Lower lobe of right lung (tissue), 2 donors: ENCODE results near the gene RNF123. TPM values are rescaled to one million over a fixed set of nuclear protein-coding genes. Genes with fewer than 3 reads are reported as not detected.
A peak's percentile ranks its signal among the peaks of the same experiment; 100 is the strongest.

Experiments used
- ATAC-seq, 2 donors: fragments of 200-7000 bp; cut with Tn5 transposase; one replicate each; pipeline ENCODE4 v1.9.1; 2020 to 2022; ENCODE audit warnings: mild to moderate bottlenecking in 2 of 2, moderate library complexity in 2 of 2
- DNase-seq: peaks from one replicate; pipeline ENCODE4 v3.0.0-alpha.2; 2020
- H3K27ac ChIP-seq: fragments of 200-600 bp; one replicate; pipeline ENCODE4 v1.8.0; 2022
- H3K27me3 ChIP-seq: fragments of 200-600 bp; one replicate; pipeline ENCODE4 v1.8.0; 2022; ENCODE audit warnings: low read depth
- H3K36me3 ChIP-seq: fragments of 200-600 bp; one replicate; pipeline ENCODE4 v1.8.0; 2022; ENCODE audit warnings: mild to moderate bottlenecking
- H3K4me1 ChIP-seq: fragments of 200-600 bp; one replicate; pipeline ENCODE4 v1.8.0; 2022
- H3K4me3 ChIP-seq: fragments of 200-600 bp; one replicate; pipeline ENCODE4 v1.8.0; 2022; ENCODE audit warnings: mild to moderate bottlenecking
- H3K9me3 ChIP-seq: fragments of 200-600 bp; one replicate; pipeline ENCODE4 v1.8.0; 2022
- intact Hi-C: fragments of 100-400 bp; cut with DNase I; formaldehyde crosslinking; loops from one replicate; pipeline ENCODE4 v1.11.0; 2022
- total RNA-seq: library from RNA; stranded (reverse); fragmentation: NEBNext Ultra II Directional; extraction: Animal tissue kit (Norgen Biotek cat#: 25700); gene quantifications from one replicate; pipeline ENCODE4 v1.2.1, GENCODE V29; 2021
- TF ChIP-seq, protein P1 (sequence below): fragments of 200-600 bp; IDR thresholded peaks from one replicate; pipeline ENCODE4 v1.8.0; 2022; ENCODE audit warnings: antibody characterized with exemption, mild to moderate bottlenecking
- donor health status: DM: no; HTN: yes; CAD: no; lungs with severe emphysema.

The RNF123 gene
- total RNA-seq, 1 donor from 2014 or later, result 42.9 TPM

DNA sequence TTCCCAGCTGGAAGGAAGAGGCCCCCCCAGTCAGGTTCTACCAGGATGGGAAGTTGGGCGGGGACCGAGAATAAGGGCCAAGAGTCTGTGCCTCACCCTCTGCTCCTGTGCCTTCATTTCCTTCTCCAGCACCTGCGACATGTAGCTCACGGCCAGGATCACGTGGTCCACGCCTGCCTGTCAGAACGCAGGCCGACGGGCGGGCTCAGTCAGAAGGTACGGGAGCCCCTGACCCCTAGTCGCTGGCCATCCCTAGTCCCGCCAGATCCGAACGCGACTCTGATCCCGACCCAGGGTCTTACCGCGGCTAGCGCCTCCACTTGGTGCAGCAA is 33.9 kb downstream of the RNF123 start:
- Histone ChIP-seq H3K27me3 (no peaks in the 10 kb centered on the region), H3K9me3 (no peaks in the 10 kb centered on the region), H3K4me3 (peak overlapping the region; percentile 96), H3K27ac (peak overlapping the region; percentile 97), H3K36me3 (peaks cover 54% of the 10 kb centered on the region), H3K4me1 (peaks cover 43% of the 10 kb centered on the region)
- peak; percentile 46 to 63 for ATAC-seq
- peak; percentile 84 for DNase-seq
- TF ChIP-seq, protein P1, sequence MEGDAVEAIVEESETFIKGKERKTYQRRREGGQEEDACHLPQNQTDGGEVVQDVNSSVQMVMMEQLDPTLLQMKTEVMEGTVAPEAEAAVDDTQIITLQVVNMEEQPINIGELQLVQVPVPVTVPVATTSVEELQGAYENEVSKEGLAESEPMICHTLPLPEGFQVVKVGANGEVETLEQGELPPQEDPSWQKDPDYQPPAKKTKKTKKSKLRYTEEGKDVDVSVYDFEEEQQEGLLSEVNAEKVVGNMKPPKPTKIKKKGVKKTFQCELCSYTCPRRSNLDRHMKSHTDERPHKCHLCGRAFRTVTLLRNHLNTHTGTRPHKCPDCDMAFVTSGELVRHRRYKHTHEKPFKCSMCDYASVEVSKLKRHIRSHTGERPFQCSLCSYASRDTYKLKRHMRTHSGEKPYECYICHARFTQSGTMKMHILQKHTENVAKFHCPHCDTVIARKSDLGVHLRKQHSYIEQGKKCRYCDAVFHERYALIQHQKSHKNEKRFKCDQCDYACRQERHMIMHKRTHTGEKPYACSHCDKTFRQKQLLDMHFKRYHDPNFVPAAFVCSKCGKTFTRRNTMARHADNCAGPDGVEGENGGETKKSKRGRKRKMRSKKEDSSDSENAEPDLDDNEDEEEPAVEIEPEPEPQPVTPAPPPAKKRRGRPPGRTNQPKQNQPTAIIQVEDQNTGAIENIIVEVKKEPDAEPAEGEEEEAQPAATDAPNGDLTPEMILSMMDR, result no peak
- intact Hi-C loops, result no loop called here

DNA sequence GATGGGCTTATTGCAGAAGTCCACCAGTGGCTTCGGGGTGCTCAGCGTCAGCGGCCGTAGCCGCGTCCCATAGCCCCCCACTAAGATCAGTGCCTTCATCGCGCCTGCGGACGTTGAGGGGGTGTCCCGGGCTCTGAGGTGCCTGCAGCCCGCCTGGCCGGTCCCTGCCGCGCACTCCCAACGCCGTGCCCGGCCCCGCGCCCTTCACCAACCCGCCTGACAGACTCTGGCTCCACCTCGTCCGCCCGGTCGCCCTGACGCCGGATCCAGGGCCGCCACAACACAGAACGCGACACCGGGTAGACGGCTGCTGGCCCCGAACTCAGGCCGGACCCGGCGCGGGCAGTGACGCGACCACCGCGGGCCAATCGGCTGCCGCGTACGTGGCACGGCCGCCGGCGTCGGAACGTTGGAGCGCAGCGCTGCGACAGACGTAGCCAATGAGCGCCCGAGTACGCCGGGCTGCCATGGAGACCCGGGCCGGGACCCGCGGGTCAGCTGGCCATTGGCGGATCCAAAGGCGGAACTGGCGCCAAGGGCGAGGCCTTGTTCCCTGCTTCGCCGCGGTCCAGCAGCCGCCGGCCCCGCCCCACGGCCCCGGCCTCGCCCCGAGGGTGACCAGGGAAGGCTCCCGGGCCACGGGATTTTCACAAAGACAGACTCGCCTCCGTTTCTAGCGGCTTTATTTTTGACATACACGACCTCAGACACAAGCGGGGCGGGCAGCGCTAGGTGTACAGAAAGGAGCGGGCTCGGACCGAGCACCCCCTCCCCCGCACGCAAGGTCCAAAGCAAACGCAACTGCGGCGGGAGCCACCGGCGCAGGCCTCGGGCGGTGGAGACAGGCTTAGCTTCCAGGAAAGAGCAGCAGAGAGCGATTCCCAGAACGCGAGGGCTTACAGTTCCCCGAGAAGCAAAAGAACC is 34.5 kb downstream of the RNF123 start, which contains the start of gene GMPPB:
TSS of gene GMPPB (minus strand) at position 324 of the 924 bp plus-strand sequence. CDS start at position 99, 225 bp downstream.
- intact Hi-C loops, result no loop called here
- H3K36me3 ChIP-seq, result peaks cover 58% of the 10 kb centered on the region

DNA sequence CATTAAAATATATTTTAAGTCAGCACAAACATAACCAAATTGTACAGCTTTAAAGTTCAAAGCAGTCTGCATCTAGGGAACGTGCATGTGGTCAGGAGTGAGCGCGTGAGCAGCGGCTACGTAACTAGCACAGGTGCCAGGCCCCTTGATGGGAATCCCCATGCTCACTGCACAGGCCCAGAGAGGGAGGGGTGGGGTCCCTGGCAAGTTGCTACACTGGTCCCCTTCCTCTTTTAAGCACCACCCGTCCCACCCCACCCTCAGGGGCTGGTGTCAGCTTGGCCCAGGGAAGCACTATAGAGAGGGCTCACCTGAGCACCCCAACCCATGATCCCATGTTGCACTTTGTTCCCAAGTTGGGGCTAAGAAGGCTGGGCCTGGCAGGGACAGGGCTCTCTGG is 35.2 kb downstream of the RNF123 start:
- intact Hi-C loops, result no loop called here
- Histone ChIP-seq H3K4me1 (peaks cover 32% of the 10 kb centered on the region), H3K27me3 (no peaks in the 10 kb centered on the region), H3K27ac (peak overlapping the region; percentile 97), H3K36me3 (peaks cover 65% of the 10 kb centered on the region), H3K9me3 (no peaks in the 10 kb centered on the region), H3K4me3 (peak overlapping the region; percentile 96)
- TF ChIP-seq, protein P1, result no peak
- DNase-seq (no peak), ATAC-seq (no peak)

More for the DNA sequence above, 34.5 kb downstream of the RNF123 start, which contains the start of gene GMPPB:
- no peaks in the 10 kb centered on the region for H3K9me3 ChIP-seq
- no peaks in the 10 kb centered on the region for H3K27me3 ChIP-seq
- H3K4me3 ChIP-seq, result peak within 1 kb of the TSS; percentile 96
- ATAC-seq (peak; percentile 95), DNase-seq (peak; percentile 99)
- H3K4me1 ChIP-seq, result peaks cover 36% of the 10 kb centered on the region
- H3K27ac ChIP-seq, result peak within 1 kb of the TSS; percentile 97
- TF ChIP-seq, protein P1, result no peak

DNA sequence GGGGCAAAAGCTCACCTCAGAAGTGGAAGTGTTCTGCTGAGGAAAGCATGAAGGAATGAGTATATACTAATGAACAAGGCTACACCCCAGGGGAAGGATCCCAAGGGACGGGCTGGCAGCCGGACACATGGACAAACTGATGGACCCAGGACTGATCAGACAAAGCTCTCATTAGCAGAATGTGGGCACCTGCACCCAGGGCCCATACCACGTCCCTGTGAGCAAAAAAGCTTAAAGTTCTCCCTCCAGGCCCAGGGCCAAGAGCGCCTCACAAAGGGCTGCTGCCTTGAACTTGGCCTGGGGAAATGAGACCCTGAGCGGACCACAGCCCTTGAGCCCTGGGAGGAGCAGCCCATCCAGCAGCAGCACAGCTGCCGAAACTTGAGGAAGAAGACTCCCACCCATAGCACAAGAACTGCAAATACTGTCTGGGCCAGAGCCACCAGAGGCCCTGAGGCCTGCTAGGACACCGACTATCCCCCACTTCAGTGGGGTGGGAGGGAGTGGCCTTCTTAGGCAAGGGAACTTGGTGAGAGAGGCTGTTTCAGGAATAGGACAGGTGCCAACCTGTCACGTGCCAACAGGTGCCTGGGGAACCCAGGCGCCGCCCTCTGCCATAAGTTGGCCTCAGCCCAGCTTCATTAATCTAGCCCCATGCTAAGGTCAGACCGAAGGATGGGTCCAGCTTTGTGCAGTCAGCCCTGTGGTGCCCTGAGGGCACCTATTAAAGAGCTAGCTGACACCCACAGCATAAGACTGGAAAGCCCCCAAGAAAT is 36.7 kb downstream of the RNF123 start:
- ATAC-seq (no peak), DNase-seq (no peak)
- TF ChIP-seq, protein P1, result no peak
- H3K4me3 ChIP-seq, result no peak overlapping the region
- no peaks in the 10 kb centered on the region for H3K9me3 ChIP-seq
- no peak overlapping the region for H3K27ac ChIP-seq
- peaks cover 74% of the 10 kb centered on the region for H3K36me3 ChIP-seq
- H3K27me3 ChIP-seq, result no peaks in the 10 kb centered on the region
- intact Hi-C loops, result no loop called here
- H3K4me1 ChIP-seq, result peaks cover 25% of the 10 kb centered on the region

DNA sequence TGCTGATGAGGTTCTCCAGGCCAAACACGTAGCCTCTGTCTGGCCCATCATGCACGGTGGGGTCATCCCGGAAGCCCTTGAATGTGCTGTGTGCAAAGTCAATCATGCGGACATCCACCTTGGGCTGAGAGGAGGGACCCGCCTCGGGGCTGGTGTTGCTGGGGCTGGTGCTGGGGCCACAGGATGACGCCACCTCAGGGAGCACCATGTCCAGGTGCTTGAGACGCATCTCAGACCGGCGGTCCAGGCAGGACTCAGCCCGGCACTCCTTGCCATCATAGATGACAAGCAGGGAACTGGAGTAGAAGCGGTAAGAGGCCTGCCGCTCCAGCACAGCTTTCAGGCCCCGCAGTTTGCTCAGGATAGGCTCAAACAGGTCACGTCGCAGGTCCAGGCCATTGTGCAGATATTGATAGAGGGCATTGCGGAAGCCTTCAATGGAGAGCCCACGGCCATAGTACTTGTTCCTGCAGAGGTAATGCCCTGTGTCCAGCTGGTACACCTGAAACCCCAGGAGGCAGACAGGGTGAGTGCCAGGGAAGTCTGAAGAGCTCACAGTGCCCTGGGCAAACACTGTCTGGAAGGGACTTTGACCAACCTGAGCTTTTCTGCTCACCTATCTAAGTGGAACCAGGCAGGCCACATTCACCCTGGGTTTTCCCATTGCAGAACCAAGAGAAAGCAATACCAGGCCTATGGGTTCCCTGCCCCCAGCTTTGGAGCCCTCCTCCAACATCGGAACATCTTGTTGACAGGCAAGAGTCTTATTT is 38.0 kb downstream of the RNF123 start:
- Histone ChIP-seq H3K9me3 (no peaks in the 10 kb centered on the region), H3K4me3 (no peak overlapping the region), H3K27ac (no peak overlapping the region), H3K36me3 (peaks cover 74% of the 10 kb centered on the region), H3K4me1 (peaks cover 21% of the 10 kb centered on the region), H3K27me3 (no peaks in the 10 kb centered on the region)
- no peak for ATAC-seq
- DNase-seq, result no peak
- intact Hi-C loops, result no loop called here
- TF ChIP-seq, protein P1, result no peak
